ENCODE data around the gene ACYP1. TPM values are rescaled to one million over a fixed set of nuclear protein-coding genes. Genes with fewer than 3 reads are reported as not detected.

The ACYP1 gene
- polyA plus RNA-seq, 3 donors, result 2.8 to 11.8 (median 4.3) TPM

DNA sequence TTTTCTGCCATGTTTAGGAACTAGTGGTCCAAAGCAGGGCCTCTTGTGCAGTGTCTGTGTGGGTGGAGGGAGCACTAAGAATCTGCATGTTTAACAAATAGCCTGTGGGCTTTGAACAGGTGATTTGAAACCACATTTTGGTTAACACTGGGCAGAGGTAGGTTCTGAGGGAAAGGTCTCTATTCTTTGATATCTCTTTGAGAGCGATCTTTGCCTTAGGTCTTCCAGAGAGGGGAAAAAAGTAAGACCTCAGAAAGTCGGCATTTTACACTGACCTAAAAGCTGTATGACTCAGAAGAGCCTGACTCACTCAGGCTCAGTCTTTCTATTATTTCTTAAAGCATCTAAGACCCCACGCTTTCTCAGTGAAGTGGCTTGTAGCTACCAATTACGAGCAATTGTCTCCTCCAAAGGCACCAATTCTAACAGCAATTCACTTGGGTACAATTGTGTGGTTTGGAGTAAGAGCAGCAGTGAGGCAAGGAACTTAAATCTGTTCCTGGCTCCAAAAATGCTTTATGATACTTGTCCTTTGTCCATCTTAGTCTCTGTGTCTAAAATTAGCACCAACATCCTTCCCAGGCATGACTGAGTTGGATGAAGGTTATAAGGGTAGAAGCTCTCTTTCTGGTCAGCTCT is 52.3 kb downstream of the ACYP1 start:
- Mint-ChIP-seq H3K4me1 (peaks cover 3% of the 10 kb centered on the region), H3K9me3 (no peaks in the 10 kb centered on the region), H3K36me3 (peaks cover 78 to 81% of the 10 kb centered on the region in 2 donors), H3K27me3 (ENCODE audit: low read depth in 3 of 3) (no peaks in the 10 kb centered on the region), H3K27ac (peak overlapping the region in 2 of 7 donors; percentile 47 to 67), H3K4me3 (no peak overlapping the region)
- 90% methylated on average over 2 of the region's 4 CpGs for WGBS (ENCODE audit: insufficient coverage)
- H3K36me3 ChIP-seq (replicated peaks in 1 of 2; ENCODE audit: control insufficient read depth in 1 of 2, insufficient read depth in 2 of 2, low read length in 2 of 2), result peaks cover 76 to 100% of the 10 kb centered on the region in 2 donors
- no peaks in the 10 kb centered on the region for H3K4me1 ChIP-seq (ENCODE audit: control insufficient read depth in 1 of 2, insufficient read depth in 2 of 2, low read length in 2 of 2)
- H3K9me3 ChIP-seq (replicated peaks in 1 of 2; ENCODE audit: control insufficient read depth in 1 of 2, insufficient read depth in 1 of 2, low read length in 2 of 2), result no peaks in the 10 kb centered on the region
- no peak overlapping the region for H3K4me2 ChIP-seq (replicated peaks; ENCODE audit: extremely low read depth, low read length, poor library complexity, severe bottlenecking)
- intact Hi-C loops (cut with micrococcal nuclease), result no loop called here
- H4K20me1 ChIP-seq (ENCODE audit: insufficient read depth, low read length), result no peaks in the 10 kb centered on the region
- no peak overlapping the region for H2AFZ ChIP-seq (ENCODE audit: insufficient read depth, low read depth, low read length, poor library complexity, severe bottlenecking)
- TF ChIP-seq, protein P1, sequence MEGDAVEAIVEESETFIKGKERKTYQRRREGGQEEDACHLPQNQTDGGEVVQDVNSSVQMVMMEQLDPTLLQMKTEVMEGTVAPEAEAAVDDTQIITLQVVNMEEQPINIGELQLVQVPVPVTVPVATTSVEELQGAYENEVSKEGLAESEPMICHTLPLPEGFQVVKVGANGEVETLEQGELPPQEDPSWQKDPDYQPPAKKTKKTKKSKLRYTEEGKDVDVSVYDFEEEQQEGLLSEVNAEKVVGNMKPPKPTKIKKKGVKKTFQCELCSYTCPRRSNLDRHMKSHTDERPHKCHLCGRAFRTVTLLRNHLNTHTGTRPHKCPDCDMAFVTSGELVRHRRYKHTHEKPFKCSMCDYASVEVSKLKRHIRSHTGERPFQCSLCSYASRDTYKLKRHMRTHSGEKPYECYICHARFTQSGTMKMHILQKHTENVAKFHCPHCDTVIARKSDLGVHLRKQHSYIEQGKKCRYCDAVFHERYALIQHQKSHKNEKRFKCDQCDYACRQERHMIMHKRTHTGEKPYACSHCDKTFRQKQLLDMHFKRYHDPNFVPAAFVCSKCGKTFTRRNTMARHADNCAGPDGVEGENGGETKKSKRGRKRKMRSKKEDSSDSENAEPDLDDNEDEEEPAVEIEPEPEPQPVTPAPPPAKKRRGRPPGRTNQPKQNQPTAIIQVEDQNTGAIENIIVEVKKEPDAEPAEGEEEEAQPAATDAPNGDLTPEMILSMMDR (IDR thresholded peaks at IDR 0.05), result no peak
- H3K27me3 ChIP-seq (ENCODE audit: control insufficient read depth in 2 of 2, insufficient read depth in 2 of 2, low read length in 2 of 2), result no peaks in the 10 kb centered on the region
- no peak overlapping the region for H3K4me3 ChIP-seq (replicated peaks in 1 of 3; ENCODE audit: low read depth in 2 of 3, low read length in 3 of 3)
- no peaks in the 10 kb centered on the region for H3K79me2 ChIP-seq (ENCODE audit: insufficient read depth, low read length)
- H3K9ac ChIP-seq (ENCODE audit: insufficient read depth, low read length, poor library complexity, severe bottlenecking), result no peak overlapping the region
- no peak for DNase-seq
- H3K27ac ChIP-seq (ENCODE audit: low read depth in 1 of 2, low read length in 2 of 2), result no peak overlapping the region

DNA sequence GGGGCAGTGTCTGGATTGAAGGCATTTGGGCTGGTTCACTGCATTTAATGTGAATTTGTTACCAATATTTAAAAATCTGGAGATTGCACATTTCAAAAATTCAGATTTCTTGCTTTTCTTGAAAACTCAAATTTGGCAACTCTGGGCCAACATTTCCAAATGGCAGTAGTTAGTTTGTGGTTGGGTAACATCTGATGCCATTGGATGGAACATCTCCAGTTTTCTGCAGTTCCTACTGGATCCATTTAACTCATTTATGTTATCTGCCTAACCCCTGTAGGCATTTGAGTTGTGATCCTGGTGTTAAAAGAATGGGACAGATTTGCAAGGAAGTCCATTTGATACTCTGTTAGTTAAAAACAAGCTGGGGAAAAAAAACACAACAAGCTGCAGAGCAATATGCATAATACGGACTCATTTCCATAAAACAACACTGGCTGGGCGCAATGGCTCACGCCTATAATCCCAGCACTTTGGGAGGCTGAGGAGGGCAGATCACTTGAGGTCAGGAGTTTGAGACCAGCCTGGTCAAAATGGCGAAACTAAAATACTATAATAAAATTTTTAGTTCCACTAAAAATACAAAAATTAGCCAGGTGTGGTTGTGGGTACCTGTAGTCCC is 53.2 kb downstream of the ACYP1 start:
- intact Hi-C loops (cut with micrococcal nuclease), result no loop called here
- Histone ChIP-seq H3K79me2 (ENCODE audit: insufficient read depth, low read length) (no peaks in the 10 kb centered on the region), H3K9me3 (replicated peaks in 1 of 2; ENCODE audit: control insufficient read depth in 1 of 2, insufficient read depth in 1 of 2, low read length in 2 of 2) (no peaks in the 10 kb centered on the region), H3K4me3 (replicated peaks in 1 of 3; ENCODE audit: low read depth in 2 of 3, low read length in 3 of 3) (no peak overlapping the region), H3K4me2 (replicated peaks; ENCODE audit: extremely low read depth, low read length, poor library complexity, severe bottlenecking) (no peak overlapping the region), H3K27ac (ENCODE audit: low read depth in 1 of 2, low read length in 2 of 2) (no peak overlapping the region), H3K36me3 (replicated peaks in 1 of 2; ENCODE audit: control insufficient read depth in 1 of 2, insufficient read depth in 2 of 2, low read length in 2 of 2) (peaks cover 76 to 100% of the 10 kb centered on the region in 2 donors), H2AFZ (ENCODE audit: insufficient read depth, low read depth, low read length, poor library complexity, severe bottlenecking) (no peak overlapping the region), H3K4me1 (ENCODE audit: control insufficient read depth in 1 of 2, insufficient read depth in 2 of 2, low read length in 2 of 2) (no peaks in the 10 kb centered on the region), H4K20me1 (ENCODE audit: insufficient read depth, low read length) (no peaks in the 10 kb centered on the region), H3K27me3 (ENCODE audit: control insufficient read depth in 2 of 2, insufficient read depth in 2 of 2, low read length in 2 of 2) (no peaks in the 10 kb centered on the region), H3K9ac (ENCODE audit: insufficient read depth, low read length, poor library complexity, severe bottlenecking) (no peak overlapping the region)
- Mint-ChIP-seq H3K27ac (no peak overlapping the region), H3K4me1 (peaks cover 3% of the 10 kb centered on the region), H3K9me3 (no peaks in the 10 kb centered on the region), H3K27me3 (ENCODE audit: low read depth in 3 of 3) (no peaks in the 10 kb centered on the region), H3K36me3 (peaks cover 78 to 82% of the 10 kb centered on the region in 2 donors), H3K4me3 (no peak overlapping the region)
- no peak for DNase-seq
- WGBS (ENCODE audit: insufficient coverage), result no CpG with 5 or more reads among the region's 4 CpGs
- TF ChIP-seq, protein P1 (IDR thresholded peaks at IDR 0.05), result no peak
